GM18507 (cell line): Measurements from ENCODE around the gene GAA.
A peak's percentile ranks its signal among the peaks of the same experiment; 100 is the strongest.
"Not testable (repeated sequence)": the region's sequence is repeated elsewhere in the genome, so short reads cannot be mapped to it uniquely, and the experiment has no call there.

Experiments
- DNase-seq: peaks from one replicate; pipeline ENCODE4 v3.0.0; 2011; ENCODE audit warnings: low read depth; ENCODE audit not compliant: insufficient read length; ENCODE audit errors: extremely low spot score
- FAIRE-seq: peaks from 2 replicates; lab custom pipeline; 2011; peaks lifted over from hg19 to GRCh38; lab: Jason Lieb, UNC

Gene GAA

DNA sequence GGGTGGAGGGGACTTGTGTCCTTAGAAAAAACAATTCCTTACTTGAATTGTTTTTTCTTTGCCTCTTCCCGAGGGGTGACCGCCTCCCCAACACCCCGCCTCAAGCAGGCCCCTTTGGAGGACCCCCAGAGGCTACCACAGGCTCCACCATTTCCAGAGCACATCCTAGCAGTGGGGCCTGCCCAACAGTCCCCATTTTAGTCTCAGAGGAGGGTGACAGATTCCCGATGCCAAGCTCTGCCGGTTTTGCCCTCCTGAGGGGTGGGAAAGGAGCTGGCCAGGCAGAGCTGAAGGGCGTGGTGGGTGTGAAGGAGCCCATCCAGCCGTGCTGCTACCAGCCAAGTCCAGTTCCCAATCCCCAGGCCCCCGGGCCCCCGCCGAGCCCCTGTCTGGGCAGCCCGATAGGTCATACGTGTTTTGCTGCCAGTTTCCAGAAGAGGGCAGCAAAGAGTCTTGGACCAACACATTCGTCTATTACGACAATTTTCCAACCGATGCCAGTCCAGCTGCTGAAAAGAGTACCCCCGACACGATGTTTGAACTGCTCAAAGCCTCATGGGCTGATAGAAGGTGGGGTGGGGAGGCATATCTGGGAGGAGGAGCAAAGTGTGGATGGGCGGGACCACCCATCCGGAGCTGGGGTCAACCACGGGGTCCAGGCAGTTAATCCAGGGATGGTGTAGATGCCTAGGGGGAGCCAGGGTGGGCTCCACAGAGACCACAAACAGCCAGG is 18.8 kb upstream of the GAA start:
- peak; percentile 79 for FAIRE-seq

DNA sequence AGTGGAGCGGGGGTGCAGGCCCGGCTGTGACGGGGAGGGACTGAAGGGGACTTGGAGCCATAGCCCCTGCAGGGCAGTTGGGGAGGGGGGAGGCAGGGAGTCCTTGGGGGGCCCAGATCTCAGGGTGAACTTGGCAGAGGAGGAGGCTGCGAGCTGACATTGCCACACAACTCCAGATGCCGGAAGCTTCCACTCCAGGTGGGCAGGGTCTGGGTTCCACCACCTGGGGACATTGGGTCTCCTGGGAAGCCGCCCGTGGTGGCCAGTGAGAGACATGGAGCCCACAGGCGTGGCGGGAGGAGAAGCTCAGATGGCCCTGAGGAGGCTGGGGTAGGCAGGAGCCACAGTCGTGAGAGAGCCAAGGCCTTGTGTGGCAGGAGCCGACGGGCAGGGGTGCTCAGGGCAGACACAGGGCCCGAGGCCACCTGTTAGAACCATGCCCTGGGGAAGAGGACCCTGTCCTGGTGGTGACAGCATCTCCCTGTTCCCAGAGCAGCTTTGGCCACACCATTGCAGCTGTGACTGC is 18.2 kb upstream of the GAA start:
- no peak for FAIRE-seq
- no peak for DNase-seq

More for the DNA sequence above, 18.8 kb upstream of the GAA start:
- peak; percentile 57 for DNase-seq

DNA sequence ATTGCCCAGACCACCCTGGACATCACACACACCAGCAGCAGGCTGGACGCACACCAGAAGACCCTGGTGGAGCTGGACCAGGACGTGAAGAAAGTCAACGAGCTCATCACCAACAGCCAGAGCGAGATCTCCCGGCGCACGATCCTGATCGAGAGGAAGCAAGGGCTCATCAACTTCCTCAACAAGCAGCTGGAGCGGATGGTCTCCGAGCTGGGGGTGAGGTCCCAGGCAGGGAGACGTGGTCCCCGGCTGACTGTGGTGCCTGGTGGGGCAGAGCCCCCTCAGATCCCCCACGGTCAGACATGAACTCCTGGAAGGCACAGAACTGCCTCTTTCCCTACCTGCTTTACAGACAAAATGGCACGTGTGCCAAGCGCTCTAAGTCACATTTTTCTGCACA is 16.6 kb upstream of the GAA start:
- no peak for FAIRE-seq
- no peak for DNase-seq

DNA sequence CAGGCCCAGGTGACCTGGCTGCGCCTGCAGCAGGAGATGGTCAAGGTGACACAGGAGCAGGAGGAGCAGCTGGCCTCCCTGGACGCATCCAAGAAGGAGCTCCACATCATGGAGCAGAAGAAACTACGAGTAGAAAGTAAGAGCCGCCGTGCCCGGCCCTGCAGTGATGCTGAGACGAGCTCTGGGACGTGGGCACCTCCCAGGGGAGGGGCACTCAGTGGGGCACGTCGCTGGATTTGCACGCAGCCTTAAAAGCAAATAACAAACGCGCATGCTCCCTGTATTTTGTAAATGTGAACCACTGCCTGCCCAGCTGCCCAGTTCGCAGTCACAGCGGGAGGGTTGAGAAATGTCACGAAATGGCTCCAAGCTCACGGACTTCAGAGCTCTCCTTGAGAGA is 15.3 kb upstream of the GAA start:
- FAIRE-seq (no peak), DNase-seq (no peak)

DNA sequence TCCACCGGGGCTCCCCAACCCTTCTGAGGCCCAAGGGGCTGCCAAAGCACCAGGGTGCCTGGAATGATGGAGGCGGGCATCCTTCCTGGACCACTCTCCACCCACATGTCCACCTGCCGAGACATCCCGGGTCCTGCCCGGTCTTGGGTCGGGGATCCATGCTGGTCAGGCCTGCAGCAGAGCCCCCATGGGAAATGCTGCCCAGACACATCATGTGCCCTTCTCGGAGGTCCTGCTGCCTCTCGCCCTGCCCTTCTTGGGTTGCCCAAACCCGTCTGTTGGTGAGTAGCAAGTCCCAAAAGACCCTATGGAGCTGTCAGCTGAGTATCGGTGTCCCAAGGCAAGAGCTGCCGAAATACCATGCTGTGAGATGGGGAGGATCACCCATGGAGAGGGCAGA is 14.8 kb upstream of the GAA start:
- DNase-seq, result no peak
- FAIRE-seq, result no peak

DNA sequence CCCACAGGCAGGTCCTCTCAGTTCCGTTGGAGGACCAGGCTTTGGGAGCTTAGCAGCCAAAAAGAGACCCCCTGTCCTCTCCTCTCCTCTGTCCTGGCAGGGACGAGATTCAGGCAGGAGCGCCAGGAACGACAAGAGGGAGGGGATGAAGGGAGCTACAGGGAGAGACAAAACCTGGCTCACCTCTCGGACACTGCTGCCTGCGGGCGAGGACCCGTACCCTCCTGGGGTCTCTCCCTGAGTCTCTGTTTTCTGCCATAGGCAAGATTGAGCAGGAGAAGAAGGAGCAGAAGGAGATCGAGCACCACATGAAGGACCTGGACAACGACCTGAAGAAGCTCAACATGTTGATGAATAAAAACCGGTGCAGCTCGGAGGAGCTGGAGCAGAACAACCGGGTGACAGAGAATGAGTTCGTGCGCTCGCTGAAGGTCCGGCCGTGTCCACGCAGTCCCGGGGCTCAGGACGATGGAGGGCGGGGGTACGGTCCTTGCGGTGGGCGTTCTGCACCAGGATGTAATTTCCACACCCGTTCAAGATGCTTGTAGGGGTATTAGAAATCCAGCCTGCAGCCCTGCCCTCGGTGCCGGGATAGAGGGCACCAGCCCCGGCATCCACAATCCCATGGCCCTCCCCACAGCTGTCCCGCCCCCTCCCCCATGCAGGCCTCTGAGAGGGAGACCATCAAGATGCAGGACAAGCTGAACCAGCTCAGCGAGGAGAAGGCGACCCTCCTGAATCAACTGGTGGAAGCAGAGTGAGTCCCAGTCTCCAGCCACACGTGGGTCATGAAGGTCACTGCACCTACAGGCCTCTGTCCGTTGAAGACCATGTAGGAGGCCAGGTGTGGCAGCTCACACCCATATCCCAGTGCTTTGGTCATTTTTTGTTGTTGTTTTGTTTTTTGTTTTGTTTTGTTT is 13.8 kb upstream of the GAA start:
- no peak for FAIRE-seq

DNA sequence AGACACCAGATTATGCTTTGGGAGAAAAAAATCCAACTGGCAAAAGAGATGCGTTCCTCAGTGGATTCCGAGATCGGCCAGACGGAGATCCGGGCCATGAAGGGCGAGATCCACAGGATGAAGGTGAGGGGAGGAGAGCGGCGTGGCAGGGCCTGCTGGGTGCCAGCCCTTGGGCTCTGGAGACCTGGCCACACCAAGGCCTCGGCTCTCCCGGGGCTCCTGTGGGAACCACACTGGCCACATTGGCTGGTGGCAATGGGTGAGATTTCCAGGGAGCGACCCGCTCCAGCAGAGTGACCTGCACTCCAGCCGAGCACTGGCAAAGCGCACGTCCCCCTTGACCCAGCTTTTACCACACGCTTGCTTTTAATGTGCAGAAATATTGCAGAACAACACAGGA is 11.6 kb upstream of the GAA start:
- no peak for FAIRE-seq
- no peak for DNase-seq

More for the DNA sequence above, 13.8 kb upstream of the GAA start:
- no peak for DNase-seq

DNA sequence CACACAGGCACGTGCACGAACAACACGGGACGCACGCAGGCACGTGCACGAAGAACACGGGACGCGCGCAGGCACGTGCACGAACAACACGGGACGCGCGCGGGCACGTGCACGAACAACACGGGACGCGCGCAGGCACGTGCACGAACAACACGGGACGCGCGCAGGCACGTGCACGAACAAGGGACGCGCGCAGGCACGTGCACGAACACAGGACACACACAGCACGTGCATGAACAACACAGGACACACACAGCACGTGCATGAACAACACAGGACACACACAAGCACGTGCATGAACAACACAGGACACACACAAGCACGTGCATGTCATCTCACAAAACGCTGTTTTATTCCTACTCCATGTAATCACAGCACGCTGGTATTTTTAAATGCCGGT is 11.2 kb upstream of the GAA start:
- DNase-seq, FAIRE-seq: not testable (repeated sequence)

DNA sequence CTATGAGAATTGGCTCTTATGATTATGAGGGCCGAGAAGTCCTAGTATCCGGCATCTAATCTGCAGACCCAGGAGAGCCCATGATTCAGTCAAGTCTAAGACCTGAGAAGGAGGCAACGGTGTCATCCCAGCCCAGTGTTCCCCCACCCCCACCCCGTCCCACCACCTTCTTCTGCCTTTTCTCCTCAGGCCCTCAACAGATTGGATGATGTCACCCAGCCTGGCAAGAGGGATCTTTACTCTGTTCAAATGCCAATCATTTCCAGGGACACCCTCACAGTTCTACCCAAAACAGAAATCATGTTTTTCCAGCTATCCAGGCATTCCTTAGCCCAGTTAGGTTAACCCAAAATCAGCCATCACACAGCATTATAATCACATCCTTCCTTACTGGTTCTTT is 10.0 kb upstream of the GAA start:
- DNase-seq, result no peak
- no peak for FAIRE-seq

DNA sequence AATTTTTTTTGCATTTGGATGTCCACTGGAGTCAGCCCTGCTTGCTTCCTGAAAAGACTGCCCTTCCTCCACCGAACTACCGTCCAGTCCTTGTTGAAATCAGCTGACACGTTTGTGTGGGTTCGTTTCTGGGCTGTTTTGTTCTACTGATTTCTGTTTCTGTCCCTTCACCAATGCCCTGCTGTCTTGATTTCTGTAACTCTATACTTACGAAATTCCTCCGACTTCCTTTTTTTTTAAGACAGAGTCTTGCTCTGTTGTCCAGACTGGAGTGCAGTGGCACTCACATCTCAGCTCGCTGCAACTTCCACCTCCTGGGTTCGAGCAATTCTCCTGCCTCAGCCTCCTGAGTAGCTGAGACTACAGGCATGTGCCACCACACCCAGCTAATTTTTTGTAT is 8.4 kb upstream of the GAA start:
- no peak for DNase-seq
- FAIRE-seq, result no peak

DNA sequence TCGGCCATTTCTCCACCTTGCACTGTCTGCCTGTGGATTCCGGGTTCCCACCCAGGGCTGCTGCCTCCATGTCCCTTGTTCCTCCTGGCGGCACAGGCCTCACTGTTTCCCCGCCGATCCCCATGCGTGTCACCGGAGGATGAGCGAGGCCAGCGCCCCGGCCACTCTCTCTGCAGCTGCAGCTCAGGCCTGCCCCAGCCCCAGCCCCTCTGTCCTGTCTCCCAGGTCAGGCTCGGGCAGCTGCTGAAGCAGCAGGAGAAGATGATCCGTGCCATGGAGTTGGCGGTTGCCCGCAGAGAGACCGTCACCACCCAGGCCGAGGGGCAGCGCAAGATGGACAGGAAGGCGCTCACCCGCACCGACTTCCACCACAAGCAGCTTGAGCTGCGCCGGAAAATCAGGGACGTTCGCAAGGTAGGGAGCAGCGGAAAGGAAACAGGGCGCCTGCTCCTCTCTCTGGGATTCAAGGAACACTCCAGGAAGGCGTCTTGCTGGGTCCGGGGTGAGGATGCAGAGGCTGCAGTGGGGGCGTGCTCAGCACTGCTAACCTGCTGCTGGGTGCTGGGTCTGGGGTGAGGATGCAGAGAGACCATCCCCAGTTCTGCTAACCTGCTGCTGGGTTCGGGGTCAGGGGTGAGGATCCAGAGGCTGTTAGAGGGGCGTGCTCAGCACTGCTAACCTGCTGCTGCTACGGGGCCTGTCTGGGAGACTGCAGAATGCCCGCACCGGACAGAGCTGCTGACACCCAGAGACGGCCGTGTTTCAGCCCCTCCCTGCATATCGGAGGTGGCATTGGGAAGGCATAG is 6.1 kb upstream of the GAA start:
- no peak for DNase-seq
- no peak for FAIRE-seq

DNA sequence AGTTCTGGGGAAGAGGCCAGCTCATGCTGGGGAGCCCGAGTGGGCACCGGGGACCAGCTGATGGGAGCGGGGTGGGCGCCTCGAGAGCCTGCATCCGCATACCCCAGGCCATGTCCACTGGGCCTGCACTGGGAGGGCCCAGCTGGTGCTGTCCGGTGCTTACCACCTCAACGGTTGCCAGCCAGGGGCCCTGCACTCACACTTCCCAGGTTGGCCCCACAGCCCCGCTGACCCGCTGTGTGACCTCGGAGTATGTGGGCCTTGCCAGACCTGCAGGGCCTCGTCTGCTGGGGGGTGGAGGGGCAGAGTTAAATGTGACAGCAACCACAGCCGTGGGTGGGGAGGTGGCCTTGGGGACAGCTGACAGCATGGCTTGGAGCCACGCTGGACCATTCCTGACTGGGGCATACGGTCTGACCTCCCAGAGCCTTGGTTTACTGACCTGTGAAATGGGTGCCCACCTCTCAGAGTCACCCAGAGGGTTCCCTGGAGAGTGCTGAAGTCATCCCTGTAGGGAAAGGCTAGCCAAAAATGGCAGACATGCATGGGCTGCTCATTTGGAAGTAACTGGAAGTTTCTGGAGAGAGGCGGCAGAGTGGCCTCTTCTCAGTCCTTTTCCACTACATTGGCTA is 5.4 kb upstream of the GAA start:
- FAIRE-seq, result no peak

DNA sequence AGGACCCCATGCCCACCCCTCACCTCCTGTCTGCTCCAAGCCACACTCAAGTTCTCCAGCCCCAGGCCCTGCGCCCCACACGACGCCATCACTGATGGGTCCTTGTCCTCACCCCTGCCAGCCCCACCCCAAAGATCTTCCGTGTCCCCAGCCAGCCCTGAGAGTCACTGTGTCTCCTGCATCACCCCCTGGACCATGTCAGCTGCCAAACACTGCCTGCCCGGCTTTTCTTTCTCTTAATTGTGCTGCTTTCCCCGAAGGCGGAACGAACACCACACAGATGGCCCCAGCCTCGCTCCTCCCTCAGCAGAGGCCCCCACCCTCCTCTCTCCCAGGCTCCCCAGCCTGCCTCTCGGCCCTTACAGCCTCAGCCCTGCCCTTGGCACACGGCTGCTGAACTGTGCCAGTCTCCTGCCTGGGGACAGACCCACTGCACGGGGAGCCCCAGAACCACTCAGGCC is 4.8 kb upstream of the GAA start:
- DNase-seq (no peak), FAIRE-seq (no peak)

More for the DNA sequence above, 5.4 kb upstream of the GAA start:
- no peak for DNase-seq

DNA sequence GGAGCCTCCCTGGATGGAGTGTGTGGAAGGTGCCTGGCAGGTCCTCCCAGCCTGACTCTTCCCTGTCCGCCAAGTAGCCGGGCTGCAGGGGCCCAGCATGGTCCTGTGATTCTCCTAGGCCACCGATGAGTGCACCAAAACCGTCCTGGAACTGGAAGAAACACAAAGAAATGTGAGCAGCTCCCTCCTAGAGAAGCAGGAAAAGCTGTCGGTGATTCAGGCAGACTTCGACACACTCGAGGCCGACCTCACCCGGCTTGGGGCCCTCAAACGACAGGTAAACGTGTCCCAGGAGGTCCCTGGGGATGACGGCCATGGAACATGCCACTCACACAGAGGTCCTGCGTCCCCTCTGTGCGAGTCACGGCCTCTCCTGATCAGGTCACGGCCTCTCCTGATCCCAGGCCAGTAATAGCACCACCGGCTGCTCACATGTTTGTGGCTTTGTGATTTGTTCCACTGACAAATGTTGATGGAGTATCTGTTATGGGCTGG is 4.2 kb upstream of the GAA start:
- DNase-seq (no peak), FAIRE-seq (no peak)

DNA sequence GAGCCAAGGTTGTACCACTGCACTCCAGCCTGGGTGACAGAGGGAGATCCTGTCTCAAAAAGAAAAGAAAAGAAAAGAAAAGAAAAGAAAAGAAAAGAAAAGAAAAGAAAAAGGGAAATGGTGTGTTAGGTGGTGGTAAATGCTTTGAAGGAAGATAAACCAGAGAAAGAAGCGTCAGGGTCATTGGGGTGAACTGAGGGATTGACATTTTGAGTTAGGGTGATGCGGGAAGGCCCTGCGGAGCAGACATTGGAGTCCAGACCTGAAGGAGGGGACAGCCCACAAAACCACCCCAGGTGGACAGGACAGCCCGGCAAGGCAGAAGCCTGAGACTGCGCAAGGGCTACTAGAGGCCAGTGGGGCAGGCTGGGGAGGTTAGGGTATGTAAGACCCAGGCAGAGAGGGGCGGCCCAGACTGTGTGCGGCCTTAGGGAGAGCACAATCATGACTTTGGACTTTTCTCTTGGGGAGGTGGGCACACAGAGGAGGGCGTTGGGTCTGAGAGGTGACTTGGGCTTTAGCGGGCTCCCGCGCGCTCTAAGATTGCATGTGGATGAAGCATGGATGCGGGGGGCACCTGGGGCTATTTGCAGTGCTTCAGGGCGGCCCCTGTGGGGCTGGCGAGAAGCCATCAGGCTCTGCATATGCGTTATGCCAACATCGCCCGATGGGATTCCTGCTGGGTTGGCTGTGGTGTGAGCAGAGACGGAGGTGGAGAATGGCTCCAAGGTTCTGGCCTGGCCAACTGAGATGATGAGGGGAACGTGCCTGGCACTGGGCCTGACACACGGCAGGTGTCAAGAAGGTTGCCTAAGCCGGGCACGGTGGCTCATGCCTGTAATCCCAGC is 3.3 kb upstream of the GAA start:
- DNase-seq, result no peak
- FAIRE-seq, result no peak

DNA sequence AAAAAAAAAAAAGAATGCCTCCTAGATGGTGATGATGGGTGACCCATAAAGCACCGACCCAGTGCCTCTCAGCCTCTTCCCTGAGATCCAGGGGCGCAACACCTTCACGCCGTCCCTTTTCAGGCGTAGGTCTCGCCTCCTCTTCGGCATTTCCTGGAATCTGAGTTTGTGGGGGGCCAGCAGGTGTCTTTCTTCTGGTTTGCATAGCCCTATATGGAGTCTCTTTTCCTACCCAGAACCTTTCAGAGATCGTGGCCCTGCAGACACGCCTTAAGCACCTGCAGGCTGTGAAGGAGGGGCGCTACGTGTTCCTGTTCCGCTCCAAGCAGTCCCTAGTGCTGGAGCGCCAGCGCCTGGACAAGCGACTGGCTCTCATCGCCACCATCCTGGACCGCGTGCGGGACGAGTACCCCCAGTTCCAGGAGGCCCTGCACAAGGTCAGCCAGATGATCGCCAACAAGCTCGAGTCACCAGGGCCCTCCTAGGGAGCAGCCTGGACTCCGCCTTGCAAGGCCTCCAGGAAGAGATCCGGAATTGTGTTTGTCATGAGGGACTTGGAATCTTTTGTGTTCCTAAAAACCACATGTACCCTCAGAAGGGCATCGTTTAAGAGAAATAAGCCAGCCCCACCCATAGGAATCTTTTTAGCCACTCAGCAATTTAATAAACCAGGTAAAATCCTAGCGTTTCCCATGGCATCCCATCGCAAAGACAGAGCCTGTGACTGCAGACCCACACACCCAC is 1.9 kb upstream of the GAA start:
- FAIRE-seq (no peak), DNase-seq (no peak)

DNA sequence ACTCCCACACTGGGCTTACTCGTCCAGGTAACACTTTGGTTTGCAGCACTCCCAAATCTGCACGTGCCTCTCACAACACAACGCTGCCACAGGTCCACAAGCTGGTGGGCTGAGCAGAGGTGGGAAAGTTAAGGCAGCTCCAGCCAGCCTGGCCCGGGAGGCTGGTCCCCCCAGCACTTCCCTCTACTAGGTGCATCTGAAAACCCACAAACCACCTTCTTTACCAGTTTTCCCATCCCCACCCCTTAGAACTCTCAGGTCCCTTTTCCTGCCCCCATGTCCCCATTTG is 1.4 kb upstream of the GAA start:
- FAIRE-seq (no peak), DNase-seq (no peak)
